Forelimb muscle (tissue), 1 donor: ENCODE results near the gene AK5. TPM values are rescaled to one million over a fixed set of nuclear protein-coding genes. Genes with fewer than 3 reads are reported as not detected.
"Not testable (repeated sequence)": the region's sequence is repeated elsewhere in the genome, so short reads cannot be mapped to it uniquely, and the experiment has no call there.

Experiments
- DNase-seq: peaks from one replicate; pipeline ENCODE4 v3.0.0-alpha.2; 2013; ENCODE audit warnings: low read depth
- polyA plus RNA-seq: library from polyadenylated mRNA; unstranded; fragments of 120-200 nt; gene quantifications from one replicate; pipeline ENCODE4 v1.2.1, GENCODE V29; 2013; ENCODE audit not compliant: insufficient read length

AK5 gene
- polyA plus RNA-seq, 1 donor, result 5.8 TPM

- DNase-seq, result no peak
These were observed 225.0 kb downstream of the AK5 start for GRCh38 chr1:77506771-77507170.

GRCh38 chr1:77509051-77509492 is 227.3 kb downstream of the AK5 start:
- no peak for DNase-seq

- no peak for DNase-seq
These were observed 228.1 kb downstream of the AK5 start for GRCh38 chr1:77509898-77510297.

GRCh38 chr1:77511440-77511840 is 229.6 kb downstream of the AK5 start:
- DNase-seq, result no peak

GRCh38 chr1:77512650-77513049 is 230.8 kb downstream of the AK5 start:
- DNase-seq, result not testable (repeated sequence)

- no peak for DNase-seq
These were observed 232.3 kb downstream of the AK5 start for GRCh38 chr1:77513839-77514763.

GRCh38 chr1:77514921-77515776 is 233.3 kb downstream of the AK5 start:
- DNase-seq, result no peak

GRCh38 chr1:77516106-77516505 is 234.3 kb downstream of the AK5 start:
- DNase-seq, result no peak

- DNase-seq, result no peak
These were observed 242.2 kb downstream of the AK5 start for GRCh38 chr1:77524038-77524437.

GRCh38 chr1:77531149-77531548 is 249.3 kb downstream of the AK5 start:
- DNase-seq, result not testable (repeated sequence)

- DNase-seq, result not testable (repeated sequence)
These were observed 249.9 kb downstream of the AK5 start for GRCh38 chr1:77531596-77532280.

- DNase-seq, result no peak
These were observed 250.8 kb downstream of the AK5 start for GRCh38 chr1:77532641-77533040.

GRCh38 chr1:77533660-77534305 is 252.0 kb downstream of the AK5 start:
- no peak for DNase-seq

GRCh38 chr1:77534456-77534855 is 252.6 kb downstream of the AK5 start:
- no peak for DNase-seq

- DNase-seq, result no peak
These were observed 255.0 kb downstream of the AK5 start for GRCh38 chr1:77536813-77537212.

GRCh38 chr1:77538956-77539518 is 257.2 kb downstream of the AK5 start:
- DNase-seq, result no peak

- DNase-seq, result no peak
These were observed 257.8 kb downstream of the AK5 start for GRCh38 chr1:77539519-77540142.

- DNase-seq, result no peak
These were observed 258.8 kb downstream of the AK5 start for GRCh38 chr1:77540501-77541161.

- no peak for DNase-seq
These were observed 259.3 kb downstream of the AK5 start for GRCh38 chr1:77541162-77541545.

- DNase-seq, result no peak
These were observed 261.1 kb downstream of the AK5 start for GRCh38 chr1:77542813-77543420.
